ENCODE data around the gene OARD1.
A peak's percentile ranks its signal among the peaks of the same experiment; 100 is the strongest.
"Not testable (repeated sequence)": the region's sequence is repeated elsewhere in the genome, so short reads cannot be mapped to it uniquely, and the experiment has no call there.

Gene OARD1

GRCh38 chr6:41025966-41026530, 46.1 kb downstream of the OARD1 start:
- DNase-seq (ENCODE audit: low read depth), result no peak

- DNase-seq (ENCODE audit: low read depth), result no peak
Observed at GRCh38 chr6:41023114-41023513, 49.0 kb downstream of the OARD1 start.

GRCh38 chr6:41022294-41022693, 49.9 kb downstream of the OARD1 start:
- DNase-seq (ENCODE audit: low read depth), result no peak

GRCh38 chr6:41021832-41022231, 50.3 kb downstream of the OARD1 start:
- DNase-seq (ENCODE audit: low read depth), result peak; percentile 33

- DNase-seq (ENCODE audit: low read depth), result no peak
Observed at GRCh38 chr6:41017663-41018062, 54.5 kb downstream of the OARD1 start.

GRCh38 chr6:41015860-41016259, 56.3 kb downstream of the OARD1 start:
- not testable (repeated sequence) for DNase-seq (ENCODE audit: low read depth)

GRCh38 chr6:41014780-41015179, 57.4 kb downstream of the OARD1 start:
- DNase-seq (ENCODE audit: low read depth), result no peak
